Fibroblast of lung (primary cell): ENCODE data around the gene PSG5. TPM values are rescaled to one million over a fixed set of nuclear protein-coding genes. Genes with fewer than 3 reads are reported as not detected.
"Not testable (repeated sequence)": the region's sequence is repeated elsewhere in the genome, so short reads cannot be mapped to it uniquely, and the experiment has no call there.

Experiments used
- DNase-seq, 2 donors: peaks; one replicate each; pipeline versions ENCODE4 v3.0.0 to v3.0.0-alpha.2; 2010; ENCODE audit warnings: low read depth in 2 of 2
- H2AFZ ChIP-seq: 2 replicates; pipeline ENCODE4 v1.5.1; 2012; ENCODE audit warnings: low read length, control low read depth, inconsistent platforms
- H3K27ac ChIP-seq: 2 replicates; pipeline ENCODE4 v1.5.1; 2011; ENCODE audit warnings: low read length, control low read depth; ENCODE audit not compliant: insufficient read depth
- H3K27me3 ChIP-seq: 2 replicates; pipeline ENCODE4 v1.5.1; 2011; ENCODE audit warnings: mild to moderate bottlenecking, low read length; ENCODE audit not compliant: control insufficient read depth, insufficient read depth
- H3K36me3 ChIP-seq: 2 replicates; pipeline ENCODE4 v1.5.1; 2011; ENCODE audit warnings: low read length; ENCODE audit not compliant: control insufficient read depth, insufficient read depth
- H3K4me1 ChIP-seq: 2 replicates; pipeline ENCODE4 v1.5.1; 2011; ENCODE audit warnings: low read length; ENCODE audit not compliant: control insufficient read depth, insufficient read depth; ENCODE audit errors: extremely low read depth
- H3K4me2 ChIP-seq: 2 replicates; pipeline ENCODE4 v1.5.1; 2011; ENCODE audit warnings: low read length, control low read depth; ENCODE audit not compliant: insufficient read depth; ENCODE audit errors: extremely low read depth
- H3K4me3 ChIP-seq, 4 experiments: fragments of 200-600 bp in 1 of 4; sonication (generic) in 1 of 4; replicated peaks in 1 of 4; 2 replicates each; pipeline ENCODE4 v1.5.1; 2011 to 2016; ENCODE audit warnings: low read length in 4 of 4, low read depth in 3 of 4, mild to moderate bottlenecking in 3 of 4, control low read depth in 2 of 4, inconsistent platforms in 1 of 4, mixed read lengths in 1 of 4; ENCODE audit not compliant: insufficient read depth in 1 of 4; ENCODE audit errors: control extremely low read depth in 1 of 4
- H3K79me2 ChIP-seq: 2 replicates; pipeline ENCODE4 v1.5.1; 2012; ENCODE audit warnings: mild to moderate bottlenecking, low read length, inconsistent platforms; ENCODE audit not compliant: control insufficient read depth, insufficient read depth
- H3K9ac ChIP-seq: 2 replicates; pipeline ENCODE4 v1.5.1; 2011; ENCODE audit warnings: mild to moderate bottlenecking, low read length, control low read depth; ENCODE audit not compliant: insufficient read depth
- H3K9me3 ChIP-seq: 2 replicates; pipeline ENCODE4 v1.5.1; 2012; ENCODE audit warnings: low read depth, low read length; ENCODE audit not compliant: control insufficient read depth, insufficient read depth
- H4K20me1 ChIP-seq: 2 replicates; pipeline ENCODE4 v1.5.1; 2011; ENCODE audit warnings: low read length; ENCODE audit not compliant: control insufficient read depth, insufficient read depth; ENCODE audit errors: extremely low read depth
- polyA plus RNA-seq, 2 donors: library from polyadenylated mRNA; depleted of rRNA in 1 of 2; stranded (reverse) in 1 of 2; unstranded in 1 of 2; fragments of >200 nt; gene quantifications; 2 replicates each; pipeline ENCODE4 v1.2.1, GENCODE V29; 2011 to 2012; ENCODE audit warnings: missing spikeins in 1 of 2
- total RNA-seq: library from RNA; depleted of rRNA; stranded (reverse); fragments of >200 nt; gene quantifications from 2 replicates; pipeline ENCODE4 v1.2.1, GENCODE V29; 2014
- TF ChIP-seq, protein P1 (sequence below), 2 donors: IDR thresholded peaks in 1 of 2; conservative IDR thresholded peaks in 1 of 2; 1 replicate in 1 of 2; 2 replicates in 1 of 2; pipeline ENCODE4 v1.5.1; 2011 to 2012; ENCODE audit warnings: low read length in 2 of 2, control low read depth in 1 of 2, inconsistent platforms in 1 of 2, low read depth in 1 of 2, mild to moderate bottlenecking in 1 of 2

Gene PSG5
- total and polyA plus RNA-seq, 2 donors (not counting 1 experiment from before 2014, with no cell fraction given), result 14.2 to 229 TPM

DNA sequence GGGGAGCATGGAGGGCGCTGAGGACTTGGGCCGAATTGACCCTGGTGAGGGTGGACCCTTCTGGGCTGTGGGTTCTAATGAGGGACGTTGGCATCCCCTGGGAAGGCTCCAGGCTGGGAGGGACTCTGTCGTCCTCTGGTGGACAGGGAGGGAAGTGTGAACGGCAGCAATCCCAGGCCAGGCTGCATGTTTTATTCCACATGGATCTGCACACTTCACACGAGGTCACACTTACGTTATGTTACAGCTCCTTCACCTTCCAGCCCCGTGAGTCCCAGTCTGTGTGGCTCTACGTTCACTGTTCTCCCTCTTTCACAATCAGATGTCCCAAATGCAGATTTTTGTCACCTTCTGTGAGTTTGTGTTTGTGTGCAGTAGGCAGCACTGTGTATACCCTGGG is 1.8 kb upstream of the PSG5 start:
- not testable (repeated sequence) for H3K27ac ChIP-seq, H3K9ac ChIP-seq, H3K9me3 ChIP-seq, H4K20me1 ChIP-seq, H3K36me3 ChIP-seq, H3K4me3 ChIP-seq, H2AFZ ChIP-seq, H3K27me3 ChIP-seq, DNase-seq, H3K4me2 ChIP-seq, H3K79me2 ChIP-seq, H3K4me1 ChIP-seq
- TF ChIP-seq, protein P1, sequence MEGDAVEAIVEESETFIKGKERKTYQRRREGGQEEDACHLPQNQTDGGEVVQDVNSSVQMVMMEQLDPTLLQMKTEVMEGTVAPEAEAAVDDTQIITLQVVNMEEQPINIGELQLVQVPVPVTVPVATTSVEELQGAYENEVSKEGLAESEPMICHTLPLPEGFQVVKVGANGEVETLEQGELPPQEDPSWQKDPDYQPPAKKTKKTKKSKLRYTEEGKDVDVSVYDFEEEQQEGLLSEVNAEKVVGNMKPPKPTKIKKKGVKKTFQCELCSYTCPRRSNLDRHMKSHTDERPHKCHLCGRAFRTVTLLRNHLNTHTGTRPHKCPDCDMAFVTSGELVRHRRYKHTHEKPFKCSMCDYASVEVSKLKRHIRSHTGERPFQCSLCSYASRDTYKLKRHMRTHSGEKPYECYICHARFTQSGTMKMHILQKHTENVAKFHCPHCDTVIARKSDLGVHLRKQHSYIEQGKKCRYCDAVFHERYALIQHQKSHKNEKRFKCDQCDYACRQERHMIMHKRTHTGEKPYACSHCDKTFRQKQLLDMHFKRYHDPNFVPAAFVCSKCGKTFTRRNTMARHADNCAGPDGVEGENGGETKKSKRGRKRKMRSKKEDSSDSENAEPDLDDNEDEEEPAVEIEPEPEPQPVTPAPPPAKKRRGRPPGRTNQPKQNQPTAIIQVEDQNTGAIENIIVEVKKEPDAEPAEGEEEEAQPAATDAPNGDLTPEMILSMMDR (conservative IDR thresholded peaks at IDR 0.05 in 1 of 2, IDR thresholded peaks at IDR 0.05 in 1 of 2; ENCODE audit: low read depth in 1 of 2, low read length in 2 of 2), result peak; percentile 16 to 38

DNA sequence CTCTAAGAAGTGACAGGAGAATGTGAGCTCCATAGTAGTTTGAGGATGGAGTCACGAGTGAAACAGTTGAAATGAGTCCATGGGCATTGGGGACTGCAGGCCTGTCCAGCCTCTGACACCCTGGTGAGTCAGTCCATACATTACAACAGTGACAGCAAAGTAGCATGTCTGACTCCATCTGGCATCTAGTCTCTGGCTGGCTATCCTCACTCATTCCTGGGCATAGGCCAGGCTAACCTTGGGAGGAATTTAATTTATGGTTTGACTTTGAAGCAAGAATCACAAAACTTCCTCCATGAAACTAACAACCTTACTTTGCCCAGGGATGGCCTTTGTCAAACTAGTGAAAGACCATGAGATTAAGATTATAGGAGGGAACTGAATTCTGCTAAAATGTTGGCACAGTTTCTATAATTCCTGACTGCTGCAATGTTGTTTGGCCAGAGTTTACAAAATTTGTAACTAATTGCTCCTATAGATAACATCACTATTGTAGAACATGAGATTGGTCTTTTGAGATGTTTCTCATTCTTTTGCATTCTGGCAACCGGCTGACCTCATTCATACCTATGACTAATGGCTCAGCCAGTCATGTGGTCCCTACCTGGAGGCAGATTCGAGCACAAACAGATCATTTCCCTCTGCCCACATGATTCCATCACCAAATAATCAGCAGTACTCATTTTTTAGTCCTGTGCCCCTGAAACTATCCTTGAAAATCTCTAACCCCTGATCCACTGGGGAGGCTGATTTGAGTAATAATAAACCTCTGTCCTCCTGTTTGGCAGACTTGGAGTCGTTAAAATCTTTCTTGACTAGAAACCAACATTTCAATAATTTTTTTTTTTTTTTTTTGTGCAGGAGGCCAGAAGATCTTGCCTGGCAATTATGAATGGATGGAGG is 4.2 kb downstream of the PSG5 start:
- H3K4me3 ChIP-seq, H3K4me2 ChIP-seq, H3K27me3 ChIP-seq, H3K9me3 ChIP-seq, H3K9ac ChIP-seq, H2AFZ ChIP-seq, H3K79me2 ChIP-seq, H4K20me1 ChIP-seq, H3K36me3 ChIP-seq: not testable (repeated sequence)
- Histone ChIP-seq H3K4me1 (peaks cover 16% of the 10 kb centered on the region), H3K27ac (peak overlapping the region; percentile 71)
- DNase-seq, result peak; percentile 56 to 91

DNA sequence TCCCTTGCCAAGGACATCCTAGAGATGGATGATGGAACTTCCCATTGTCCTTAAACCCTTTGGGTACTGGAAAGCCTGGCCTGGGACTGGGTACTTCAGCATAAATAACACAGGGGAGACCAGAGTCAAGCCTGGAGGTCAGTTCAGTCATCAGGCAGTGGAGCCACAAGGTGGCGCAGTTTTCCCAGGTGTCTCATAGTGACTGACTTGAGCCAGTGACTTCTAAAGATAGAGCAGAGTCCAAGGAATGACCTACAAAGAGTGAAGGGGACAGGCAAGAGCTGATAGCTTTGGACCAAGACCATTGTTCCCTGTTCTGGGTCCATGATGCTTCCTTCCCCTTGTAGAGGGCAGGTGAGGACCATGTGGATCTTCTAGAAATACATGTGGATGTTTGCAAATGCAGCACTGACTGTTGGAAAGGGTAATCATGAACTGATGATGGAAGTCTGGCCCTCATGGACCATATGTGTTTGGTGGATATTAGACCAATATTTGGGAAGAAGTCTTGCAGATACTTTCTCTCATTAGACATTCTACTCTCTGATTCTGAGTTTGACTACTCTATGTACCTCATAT is 6.7 kb downstream of the PSG5 start:
- H3K9me3 ChIP-seq, H3K27me3 ChIP-seq, H3K36me3 ChIP-seq, H3K4me2 ChIP-seq, H3K4me3 ChIP-seq, H3K79me2 ChIP-seq, H3K27ac ChIP-seq, DNase-seq, H2AFZ ChIP-seq, H4K20me1 ChIP-seq, H3K9ac ChIP-seq: not testable (repeated sequence)
- H3K4me1 ChIP-seq, result peaks cover 16% of the 10 kb centered on the region

DNA sequence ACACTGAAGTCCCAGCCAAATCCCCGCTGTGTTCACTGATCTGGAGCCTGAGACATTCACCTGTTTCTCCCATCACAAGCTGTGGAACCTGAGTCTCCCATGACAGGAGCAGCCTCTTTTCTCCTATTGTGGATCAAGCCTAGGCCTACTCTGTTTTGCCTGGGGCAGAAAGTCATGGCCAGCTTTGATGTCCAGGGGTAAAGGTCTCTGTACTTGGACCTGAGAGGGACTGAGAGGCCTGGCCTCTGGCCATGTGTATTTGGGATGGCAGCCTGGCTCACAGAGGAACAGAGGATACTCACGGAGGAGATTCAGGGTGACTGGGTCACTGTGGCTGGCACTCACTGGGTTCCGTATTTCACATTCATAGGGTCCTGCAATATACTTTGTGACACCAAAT is 7.8 kb downstream of the PSG5 start:
- H3K79me2 ChIP-seq, DNase-seq, H3K9ac ChIP-seq, H3K9me3 ChIP-seq, H3K36me3 ChIP-seq, H3K4me2 ChIP-seq, H3K27me3 ChIP-seq, H2AFZ ChIP-seq, H3K27ac ChIP-seq, H3K4me3 ChIP-seq, H4K20me1 ChIP-seq: not testable (repeated sequence)
- H3K4me1 ChIP-seq, result peaks cover 12% of the 10 kb centered on the region

DNA sequence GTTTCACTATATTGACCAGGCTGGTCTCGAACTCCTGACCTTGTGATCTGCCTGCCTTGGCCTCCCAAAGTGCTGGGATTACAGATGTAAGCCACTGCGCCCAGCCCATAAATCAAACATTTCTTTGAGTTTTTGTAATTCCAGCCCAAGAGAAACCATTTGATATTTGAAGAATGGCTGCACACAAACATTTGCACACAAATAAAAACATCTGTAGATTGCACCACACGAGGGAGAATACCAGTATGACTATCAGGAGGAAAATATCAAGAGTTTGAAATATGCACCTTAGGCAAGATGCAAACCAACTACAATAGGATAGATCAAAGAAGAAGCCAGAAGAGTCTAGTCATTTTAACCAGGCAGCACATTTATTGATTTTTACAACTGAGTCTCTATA is 20.4 kb downstream of the PSG5 start:
- H3K27me3 ChIP-seq, result not testable (repeated sequence)

DNA sequence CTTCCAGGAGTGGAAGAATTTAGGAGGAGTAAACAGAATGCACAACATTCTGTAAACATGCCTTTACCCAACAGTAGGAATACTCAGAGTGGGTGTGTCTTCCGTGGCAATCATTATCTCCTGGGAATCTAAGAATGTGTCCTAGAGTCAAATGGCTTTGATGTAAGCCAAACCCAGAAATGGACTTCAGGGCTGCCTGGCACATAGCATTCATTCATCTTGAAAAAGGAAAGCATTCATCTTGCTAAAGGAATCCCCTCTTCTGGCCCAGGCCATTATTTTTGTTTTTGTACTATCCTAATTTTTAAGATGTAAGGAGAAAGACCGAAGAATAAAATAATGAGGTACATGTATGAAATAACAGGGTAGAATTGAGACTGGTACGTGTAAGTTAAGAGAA is 23.2 kb downstream of the PSG5 start:
- not testable (repeated sequence) for H3K79me2 ChIP-seq, H3K27ac ChIP-seq, H3K36me3 ChIP-seq, H3K4me1 ChIP-seq, H3K4me3 ChIP-seq, H3K9me3 ChIP-seq, H3K27me3 ChIP-seq, DNase-seq, H4K20me1 ChIP-seq, H2AFZ ChIP-seq, H3K9ac ChIP-seq, H3K4me2 ChIP-seq

More for the DNA sequence above, 20.4 kb downstream of the PSG5 start:
- not testable (repeated sequence) for H4K20me1 ChIP-seq, DNase-seq, H3K36me3 ChIP-seq, H3K9me3 ChIP-seq, H2AFZ ChIP-seq, H3K4me3 ChIP-seq, H3K4me2 ChIP-seq, H3K79me2 ChIP-seq, H3K27ac ChIP-seq, H3K4me1 ChIP-seq, H3K9ac ChIP-seq
